GM18870 (cell line): ENCODE measurements around the gene CD180.
"Not testable (repeated sequence)": the region's sequence is repeated elsewhere in the genome, so short reads cannot be mapped to it uniquely, and the experiment has no call there.

Source experiments
- ATAC-seq: cut with Tn5 transposase; IDR thresholded peaks from one replicate; pipeline ENCODE4 v1.9.1; 2021; ENCODE audit warnings: moderate library complexity; ENCODE audit not compliant: unreplicated experiment

The CD180 gene

GRCh38 chr5:67189931-67190330 lies 6.7 kb downstream of the CD180 start:
- no peak for ATAC-seq

- no peak for ATAC-seq
Observed at GRCh38 chr5:67189079-67189354, 7.6 kb downstream of the CD180 start.

- no peak for ATAC-seq
Observed at GRCh38 chr5:67188274-67189078, 8.1 kb downstream of the CD180 start.

- ATAC-seq: no peak
Observed at GRCh38 chr5:67187006-67187715, 9.4 kb downstream of the CD180 start.

GRCh38 chr5:67183859-67184258 lies 12.7 kb downstream of the CD180 start:
- ATAC-seq: no peak

GRCh38 chr5:67182301-67182790 lies 14.3 kb downstream of the CD180 start:
- ATAC-seq: no peak

GRCh38 chr5:67181648-67182221 lies 14.9 kb downstream of the CD180 start:
- no peak for ATAC-seq

- no peak for ATAC-seq
Observed at GRCh38 chr5:67179697-67180361, 16.8 kb downstream of the CD180 start.

GRCh38 chr5:67178966-67179365 lies 17.6 kb downstream of the CD180 start:
- ATAC-seq: no peak

- ATAC-seq: no peak
Observed at GRCh38 chr5:67178085-67178484, 18.5 kb downstream of the CD180 start.

- ATAC-seq: no peak
Observed at GRCh38 chr5:67176936-67177335, 19.7 kb downstream of the CD180 start.

- ATAC-seq: no peak
Observed at GRCh38 chr5:67173959-67174358, 22.6 kb downstream of the CD180 start.

GRCh38 chr5:67173351-67173750 lies 23.2 kb downstream of the CD180 start:
- not testable (repeated sequence) for ATAC-seq

GRCh38 chr5:67170767-67171166 lies 25.8 kb downstream of the CD180 start:
- no peak for ATAC-seq

GRCh38 chr5:67168069-67168468 lies 28.5 kb downstream of the CD180 start:
- no peak for ATAC-seq

GRCh38 chr5:67166460-67167285 lies 29.9 kb downstream of the CD180 start:
- peak; percentile 19 for ATAC-seq

GRCh38 chr5:67165526-67166459 lies 30.8 kb downstream of the CD180 start:
- ATAC-seq: peak; percentile 60

- no peak for ATAC-seq
Observed at GRCh38 chr5:67164856-67165525, 31.6 kb downstream of the CD180 start.
